ENCODE measurements around the gene ZNF853. TPM values are rescaled to one million over a fixed set of nuclear protein-coding genes. Genes with fewer than 3 reads are reported as not detected.

Gene ZNF853
- polyA plus RNA-seq, 3 donors: 0.15 TPM; not detected in 2

- intact Hi-C loops (cut with micrococcal nuclease): no loop called here
- no peak overlapping the region for H3K27ac Mint-ChIP-seq
- no peak overlapping the region for H3K4me2 ChIP-seq (replicated peaks; ENCODE audit: extremely low read depth, low read length, poor library complexity, severe bottlenecking)
Measured at GRCh38 chr7:6649241-6649961, 34.0 kb downstream of the ZNF853 start.

GRCh38 chr7:6650086-6650485 lies 34.7 kb downstream of the ZNF853 start:
- Mint-ChIP-seq H3K4me3 (no peak overlapping the region), H3K27ac (no peak overlapping the region), H3K36me3 (peaks cover 71 to 84% of the 10 kb centered on the region in 2 donors), H3K9me3 (peaks cover 32 to 63% (median 52%) of the 10 kb centered on the region in 7 donors), H3K4me1 (no peaks in the 10 kb centered on the region), H3K27me3 (ENCODE audit: low read depth in 3 of 3) (no peaks in the 10 kb centered on the region)
- peak in 1 of 3 donors; percentile 0 for DNase-seq
- Histone ChIP-seq H3K4me1 (ENCODE audit: control insufficient read depth in 1 of 2, insufficient read depth in 2 of 2, low read length in 2 of 2) (no peaks in the 10 kb centered on the region), H3K79me2 (ENCODE audit: insufficient read depth, low read length) (peaks cover 16% of the 10 kb centered on the region), H3K4me2 (replicated peaks; ENCODE audit: extremely low read depth, low read length, poor library complexity, severe bottlenecking) (no peak overlapping the region), H3K27ac (ENCODE audit: low read depth in 1 of 2, low read length in 2 of 2) (no peak overlapping the region), H4K20me1 (ENCODE audit: insufficient read depth, low read length) (peaks cover 47% of the 10 kb centered on the region), H3K9me3 (replicated peaks in 1 of 2; ENCODE audit: control insufficient read depth in 1 of 2, insufficient read depth in 1 of 2, low read length in 2 of 2) (peaks cover 38 to 54% of the 10 kb centered on the region in 2 donors), H3K27me3 (ENCODE audit: control insufficient read depth in 2 of 2, insufficient read depth in 2 of 2, low read length in 2 of 2) (no peaks in the 10 kb centered on the region), H3K36me3 (replicated peaks in 1 of 2; ENCODE audit: control insufficient read depth in 1 of 2, insufficient read depth in 2 of 2, low read length in 2 of 2) (peaks cover 74 to 89% of the 10 kb centered on the region in 2 donors), H3K4me3 (replicated peaks in 1 of 3; ENCODE audit: low read depth in 2 of 3, low read length in 3 of 3) (no peak overlapping the region), H3K9ac (ENCODE audit: insufficient read depth, low read length, poor library complexity, severe bottlenecking) (no peak overlapping the region), H2AFZ (ENCODE audit: insufficient read depth, low read depth, low read length, poor library complexity, severe bottlenecking) (no peak overlapping the region)
- TF ChIP-seq, protein P1, sequence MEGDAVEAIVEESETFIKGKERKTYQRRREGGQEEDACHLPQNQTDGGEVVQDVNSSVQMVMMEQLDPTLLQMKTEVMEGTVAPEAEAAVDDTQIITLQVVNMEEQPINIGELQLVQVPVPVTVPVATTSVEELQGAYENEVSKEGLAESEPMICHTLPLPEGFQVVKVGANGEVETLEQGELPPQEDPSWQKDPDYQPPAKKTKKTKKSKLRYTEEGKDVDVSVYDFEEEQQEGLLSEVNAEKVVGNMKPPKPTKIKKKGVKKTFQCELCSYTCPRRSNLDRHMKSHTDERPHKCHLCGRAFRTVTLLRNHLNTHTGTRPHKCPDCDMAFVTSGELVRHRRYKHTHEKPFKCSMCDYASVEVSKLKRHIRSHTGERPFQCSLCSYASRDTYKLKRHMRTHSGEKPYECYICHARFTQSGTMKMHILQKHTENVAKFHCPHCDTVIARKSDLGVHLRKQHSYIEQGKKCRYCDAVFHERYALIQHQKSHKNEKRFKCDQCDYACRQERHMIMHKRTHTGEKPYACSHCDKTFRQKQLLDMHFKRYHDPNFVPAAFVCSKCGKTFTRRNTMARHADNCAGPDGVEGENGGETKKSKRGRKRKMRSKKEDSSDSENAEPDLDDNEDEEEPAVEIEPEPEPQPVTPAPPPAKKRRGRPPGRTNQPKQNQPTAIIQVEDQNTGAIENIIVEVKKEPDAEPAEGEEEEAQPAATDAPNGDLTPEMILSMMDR (IDR thresholded peaks at IDR 0.05): no peak
- intact Hi-C loops (cut with micrococcal nuclease): no loop called here
- WGBS (ENCODE audit: insufficient coverage): 99% methylated on average over 9 of the region's 10 CpGs

More at GRCh38 chr7:6649241-6649961, 34.0 kb downstream of the ZNF853 start:
- Histone ChIP-seq H3K36me3 (replicated peaks in 1 of 2; ENCODE audit: control insufficient read depth in 1 of 2, insufficient read depth in 2 of 2, low read length in 2 of 2) (peaks cover 76 to 90% of the 10 kb centered on the region in 2 donors), H3K9ac (ENCODE audit: insufficient read depth, low read length, poor library complexity, severe bottlenecking) (no peak overlapping the region), H2AFZ (ENCODE audit: insufficient read depth, low read depth, low read length, poor library complexity, severe bottlenecking) (no peak overlapping the region), H3K27me3 (ENCODE audit: control insufficient read depth in 2 of 2, insufficient read depth in 2 of 2, low read length in 2 of 2) (no peaks in the 10 kb centered on the region), H3K9me3 (replicated peaks in 1 of 2; ENCODE audit: control insufficient read depth in 1 of 2, insufficient read depth in 1 of 2, low read length in 2 of 2) (peaks cover 34 to 48% of the 10 kb centered on the region in 2 donors), H4K20me1 (ENCODE audit: insufficient read depth, low read length) (peaks cover 54% of the 10 kb centered on the region), H3K4me1 (ENCODE audit: control insufficient read depth in 1 of 2, insufficient read depth in 2 of 2, low read length in 2 of 2) (no peaks in the 10 kb centered on the region), H3K79me2 (ENCODE audit: insufficient read depth, low read length) (peaks cover 16% of the 10 kb centered on the region), H3K27ac (ENCODE audit: low read depth in 1 of 2, low read length in 2 of 2) (no peak overlapping the region), H3K4me3 (replicated peaks in 1 of 3; ENCODE audit: low read depth in 2 of 3, low read length in 3 of 3) (no peak overlapping the region)
- Mint-ChIP-seq H3K4me3 (no peak overlapping the region), H3K27me3 (ENCODE audit: low read depth in 3 of 3) (no peaks in the 10 kb centered on the region), H3K4me1 (no peaks in the 10 kb centered on the region), H3K9me3 (peaks cover 28 to 57% (median 46%) of the 10 kb centered on the region in 7 donors), H3K36me3 (peaks cover 72 to 86% of the 10 kb centered on the region in 2 donors)
- 87% methylated on average over 11 of the region's 13 CpGs for WGBS (ENCODE audit: insufficient coverage)
- DNase-seq: peak in 1 of 3 donors; percentile 1
- TF ChIP-seq, protein P1 (IDR thresholded peaks at IDR 0.05): no peak
